Measurements from ENCODE around the gene DOCK8. TPM values are rescaled to one million over a fixed set of nuclear protein-coding genes. Genes with fewer than 3 reads are reported as not detected.

The DOCK8 gene
- total and polyA plus RNA-seq, 2 of the 4 experiments (the other 2 are of a cell fraction) = not detected

DNA sequence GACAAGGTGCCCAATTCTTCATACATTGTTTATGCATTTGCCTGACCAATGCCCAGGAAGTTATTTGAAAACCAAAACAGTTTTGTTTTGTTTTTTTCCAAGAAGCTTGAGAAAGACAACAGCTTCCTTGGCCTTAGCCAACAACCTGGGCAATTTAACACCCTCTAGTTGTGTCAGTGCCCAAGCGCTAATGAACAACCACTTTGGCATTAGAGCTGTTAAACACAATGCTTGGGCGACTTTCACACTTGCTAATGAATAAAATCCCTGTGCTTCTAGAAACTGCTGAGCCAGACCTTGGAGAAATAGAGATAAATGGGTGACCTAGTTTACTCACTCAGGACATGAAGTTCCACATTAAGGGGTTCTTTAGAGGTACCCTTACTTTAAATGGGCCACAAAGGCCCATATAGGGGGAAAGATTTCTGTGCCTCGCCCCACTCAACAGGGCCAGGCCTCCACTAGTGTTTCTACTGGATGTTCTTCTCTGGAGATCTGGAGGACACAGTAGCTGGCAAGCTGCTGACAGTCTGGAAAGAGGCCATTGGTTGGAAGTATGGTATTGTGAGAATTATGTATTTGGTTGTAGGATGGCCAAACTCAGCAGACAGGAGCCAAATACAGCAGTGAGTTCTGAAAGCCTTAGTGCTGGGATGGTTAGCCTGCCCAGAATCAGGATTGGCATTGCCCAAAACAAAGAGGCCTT, 179.8 kb downstream of the DOCK8 start:
- ATAC-seq (ENCODE audit: low read depth) = no peak
- Histone ChIP-seq H2BK5ac (ENCODE audit: low read depth, low read length, poor library complexity, severe bottlenecking) (no peak overlapping the region), H4K20me1 (ENCODE audit: insufficient read depth, low read length) (no peaks in the 10 kb centered on the region), H3K56ac (ENCODE audit: extremely low read depth, insufficient read depth, low read length) (no peak overlapping the region), H3K4ac (ENCODE audit: low read depth, low read length) (no peak overlapping the region), H4K5ac (ENCODE audit: low read depth, low read length) (no peak overlapping the region), H4K8ac (ENCODE audit: low read depth in 2 of 2, low read length in 2 of 2) (no peak overlapping the region), H4K91ac (ENCODE audit: insufficient read depth, low read depth, low read length) (no peak overlapping the region), H2BK15ac (ENCODE audit: low read depth, low read length) (no peak overlapping the region), H3K9me3 (ENCODE audit: control insufficient read depth, insufficient read depth, low read length) (no peaks in the 10 kb centered on the region), H3K9me1 (ENCODE audit: insufficient read depth, low read length) (no peaks in the 10 kb centered on the region), H3K4me1 (ENCODE audit: control insufficient read depth, insufficient read depth, low read length) (no peaks in the 10 kb centered on the region), H2AK9ac (replicated peaks; ENCODE audit: low read depth, low read length, poor library complexity) (no peak overlapping the region), H3K27ac (ENCODE audit: insufficient read depth, low read length) (no peak overlapping the region), H3K18ac (ENCODE audit: low read depth, low read length) (no peak overlapping the region), H3K36me3 (ENCODE audit: control insufficient read depth, insufficient read depth, low read length) (no peaks in the 10 kb centered on the region), H2AK5ac (ENCODE audit: low read depth, low read length) (no peak overlapping the region), H3K23ac (ENCODE audit: low read depth, low read length) (no peak overlapping the region), H3K14ac (replicated peaks; ENCODE audit: low read depth, low read length) (no peak overlapping the region), H2BK120ac (ENCODE audit: low read depth, low read length) (no peak overlapping the region), H3K79me1 (ENCODE audit: low read depth in 1 of 2, low read length in 2 of 2) (no peaks in the 10 kb centered on the region), H3K4me3 (ENCODE audit: insufficient read depth, low read depth, low read length) (no peak overlapping the region), H3K9ac (ENCODE audit: low read depth, low read length) (no peak overlapping the region), H2AFZ (replicated peaks; ENCODE audit: low read length, poor library complexity) (no peak overlapping the region), H3K27me3 (ENCODE audit: control insufficient read depth, insufficient read depth, low read length) (no peaks in the 10 kb centered on the region), H3K4me2 (ENCODE audit: low read depth, low read length) (no peak overlapping the region), H2BK20ac (ENCODE audit: low read depth, low read length) (no peak overlapping the region)
- dilution Hi-C loops (cut with HindIII; ENCODE audit: low sequenced_read_pairs, unreplicated experiment) = no loop called here
- ChIA-PET CTCF (no interaction called here), POLR2A (ENCODE audit: unreplicated experiment) (no interaction called here)
- WGBS, 2 experiments (ENCODE audit: extremely low coverage in 2 of 2, insufficient read length in 1 of 2) = no CpG with 5 or more reads among the region's 3 CpGs
- intact Hi-C loops (cut with micrococcal nuclease) = no loop called here
- no peak for DNase-seq
- TF ChIP-seq MXI1 (IDR thresholded peaks at IDR 0.05; ENCODE audit: borderline replicate concordance, low read depth, low read length) = no peak
- TF ChIP-seq, protein P1, sequence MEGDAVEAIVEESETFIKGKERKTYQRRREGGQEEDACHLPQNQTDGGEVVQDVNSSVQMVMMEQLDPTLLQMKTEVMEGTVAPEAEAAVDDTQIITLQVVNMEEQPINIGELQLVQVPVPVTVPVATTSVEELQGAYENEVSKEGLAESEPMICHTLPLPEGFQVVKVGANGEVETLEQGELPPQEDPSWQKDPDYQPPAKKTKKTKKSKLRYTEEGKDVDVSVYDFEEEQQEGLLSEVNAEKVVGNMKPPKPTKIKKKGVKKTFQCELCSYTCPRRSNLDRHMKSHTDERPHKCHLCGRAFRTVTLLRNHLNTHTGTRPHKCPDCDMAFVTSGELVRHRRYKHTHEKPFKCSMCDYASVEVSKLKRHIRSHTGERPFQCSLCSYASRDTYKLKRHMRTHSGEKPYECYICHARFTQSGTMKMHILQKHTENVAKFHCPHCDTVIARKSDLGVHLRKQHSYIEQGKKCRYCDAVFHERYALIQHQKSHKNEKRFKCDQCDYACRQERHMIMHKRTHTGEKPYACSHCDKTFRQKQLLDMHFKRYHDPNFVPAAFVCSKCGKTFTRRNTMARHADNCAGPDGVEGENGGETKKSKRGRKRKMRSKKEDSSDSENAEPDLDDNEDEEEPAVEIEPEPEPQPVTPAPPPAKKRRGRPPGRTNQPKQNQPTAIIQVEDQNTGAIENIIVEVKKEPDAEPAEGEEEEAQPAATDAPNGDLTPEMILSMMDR (conservative IDR thresholded peaks at IDR 0.05; ENCODE audit: low read depth, low read length) = no peak
- TF ChIP-seq FOS (IDR thresholded peaks at IDR 0.05; ENCODE audit: low read depth, low read length) = no peak
- no peak for TF ChIP-seq RCOR1 (IDR thresholded peaks at IDR 0.05; ENCODE audit: insufficient replicate concordance, low read length)
- no peak for TF ChIP-seq MAFK (IDR thresholded peaks at IDR 0.05; ENCODE audit: low read depth, low read length)
- no peak for TF ChIP-seq MAZ (IDR thresholded peaks at IDR 0.05; ENCODE audit: borderline replicate concordance, low read depth, low read length)
- no TSS peak for BruUV-seq (replicated peaks)
- in situ Hi-C loops (cut with MboI; ENCODE audit: low sequenced_read_pairs) = no loop called here
